A673 (cell line): ENCODE measurements around the gene BABAM1. TPM values are rescaled to one million over a fixed set of nuclear protein-coding genes. Genes with fewer than 3 reads are reported as not detected.

Source experiments
- BruUV-seq: library from RNA; stranded (reverse); fragments of 400-500 nt; replicated peaks from 2 replicates; lab custom pipeline; 2021; lab: Mats Ljungman, UMichigan
- CTCF ChIA-PET: fragments of 300-600 bp; sonication (Branson Sonifier 250); formaldehyde crosslinking; loops from one replicate; lab custom pipeline; 2022; ENCODE audit warnings: antibody characterized with exemption; lab: Charles Lee
- POLR2A ChIA-PET: fragments of 300-600 bp; sonication (Branson Sonifier 250); formaldehyde crosslinking; loops from one replicate; lab custom pipeline; 2022; ENCODE audit warnings: antibody characterized with exemption; ENCODE audit not compliant: low non-redundant PET; lab: Charles Lee
- DNase-seq: peaks from one replicate; pipeline ENCODE4 v3.0.0-alpha.2; 2015; ENCODE audit warnings: low spot score
- H3K27ac ChIP-seq: fragments of 200-600 bp; sonication (generic); 2 replicates; pipeline ENCODE4 v1.5.1; 2016; ENCODE audit warnings: mixed run types, low read depth, mild to moderate bottlenecking, mixed read lengths, antibody characterized with exemption, low read length; ENCODE audit not compliant: poor library complexity, severe bottlenecking
- H3K27me3 ChIP-seq: fragments of 200-600 bp; sonication (generic); replicated peaks from 2 replicates; pipeline ENCODE4 v1.6.1; 2017; ENCODE audit warnings: mixed run types, low read depth, mild to moderate bottlenecking, mixed read lengths, antibody characterized with exemption, low read length; ENCODE audit not compliant: insufficient read depth, poor library complexity
- H3K36me3 ChIP-seq: fragments of 200-600 bp; sonication (generic); 2 replicates; pipeline ENCODE4 v1.6.1; 2016; ENCODE audit warnings: mixed run types, mild to moderate bottlenecking, mixed read lengths, antibody characterized with exemption, low read length; ENCODE audit not compliant: insufficient read depth, poor library complexity, severe bottlenecking
- H3K4me1 ChIP-seq: fragments of 200-600 bp; sonication (generic); 2 replicates; pipeline ENCODE4 v1.6.1; 2017; ENCODE audit warnings: mixed run types, mild to moderate bottlenecking, mixed read lengths, antibody characterized with exemption, low read length; ENCODE audit not compliant: insufficient read depth, poor library complexity, severe bottlenecking
- H3K4me3 ChIP-seq: fragments of 200-600 bp; sonication (generic); 2 replicates; pipeline ENCODE4 v1.5.1; 2016; ENCODE audit warnings: low read depth, mixed run types, mild to moderate bottlenecking, mixed read lengths, low read length; ENCODE audit not compliant: poor library complexity, severe bottlenecking
- H3K9me3 ChIP-seq: fragments of 200-600 bp; sonication (generic); 2 replicates; pipeline ENCODE4 v1.6.1; 2016; ENCODE audit warnings: mixed run types, low read depth, mild to moderate bottlenecking, mixed read lengths, antibody characterized with exemption, low read length; ENCODE audit not compliant: poor library complexity, severe bottlenecking
- EZH2 ChIP-seq: fragments of 200-600 bp; sonication (generic); IDR thresholded peaks from 2 replicates; pipeline ENCODE4 v1.6.1; 2017; ENCODE audit warnings: borderline replicate concordance, low read depth, mild to moderate bottlenecking, mixed read lengths, antibody characterized with exemption, low read length; ENCODE audit not compliant: poor library complexity, severe bottlenecking
- intact Hi-C: fragments of 100-400 bp; cut with micrococcal nuclease; formaldehyde crosslinking; loops from one replicate; pipeline ENCODE4 v1.10.0; 2022; ENCODE audit not compliant: unreplicated experiment
- total RNA-seq: library from RNA; stranded (reverse); gene quantifications from 2 replicates; pipeline ENCODE4 v1.2.3, GENCODE V29; 2021
- TF ChIP-seq, protein P1 (sequence below): fragments of 300-800, 200-600 bp; sonication (generic); conservative IDR thresholded peaks from 2 replicates; pipeline ENCODE4 v1.5.1; 2017; ENCODE audit warnings: low read depth, mild to moderate bottlenecking, antibody characterized with exemption, low read length, moderate library complexity, mixed read lengths

Gene BABAM1
- total RNA-seq, 1 experiment from 2014 or later, result 147 TPM

- DNase-seq, result no peak
- H3K4me3 ChIP-seq, result no peak overlapping the region
- POLR2A ChIA-PET, result interaction anchor here (0.5 to 0.7 kb wide), 2 partner anchors 20 to 94 kb away, joined by 4 to 5 read pairs; no protein-coding TSS in a partner anchor
- H3K9me3 ChIP-seq, result no peaks in the 10 kb centered on the region
- no peaks in the 10 kb centered on the region for H3K36me3 ChIP-seq
- CTCF ChIA-PET, result no interaction called here
- BruUV-seq, result no TSS peak
- H3K27ac ChIP-seq, result no peak overlapping the region
- no peaks in the 10 kb centered on the region for H3K27me3 ChIP-seq
- intact Hi-C loops, result no loop called here
- no peaks in the 10 kb centered on the region for H3K4me1 ChIP-seq
- TF ChIP-seq EZH2, result no peak
- TF ChIP-seq, protein P1, sequence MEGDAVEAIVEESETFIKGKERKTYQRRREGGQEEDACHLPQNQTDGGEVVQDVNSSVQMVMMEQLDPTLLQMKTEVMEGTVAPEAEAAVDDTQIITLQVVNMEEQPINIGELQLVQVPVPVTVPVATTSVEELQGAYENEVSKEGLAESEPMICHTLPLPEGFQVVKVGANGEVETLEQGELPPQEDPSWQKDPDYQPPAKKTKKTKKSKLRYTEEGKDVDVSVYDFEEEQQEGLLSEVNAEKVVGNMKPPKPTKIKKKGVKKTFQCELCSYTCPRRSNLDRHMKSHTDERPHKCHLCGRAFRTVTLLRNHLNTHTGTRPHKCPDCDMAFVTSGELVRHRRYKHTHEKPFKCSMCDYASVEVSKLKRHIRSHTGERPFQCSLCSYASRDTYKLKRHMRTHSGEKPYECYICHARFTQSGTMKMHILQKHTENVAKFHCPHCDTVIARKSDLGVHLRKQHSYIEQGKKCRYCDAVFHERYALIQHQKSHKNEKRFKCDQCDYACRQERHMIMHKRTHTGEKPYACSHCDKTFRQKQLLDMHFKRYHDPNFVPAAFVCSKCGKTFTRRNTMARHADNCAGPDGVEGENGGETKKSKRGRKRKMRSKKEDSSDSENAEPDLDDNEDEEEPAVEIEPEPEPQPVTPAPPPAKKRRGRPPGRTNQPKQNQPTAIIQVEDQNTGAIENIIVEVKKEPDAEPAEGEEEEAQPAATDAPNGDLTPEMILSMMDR, result no peak
Measured at GRCh38 chr19:17255150-17255621, 12.1 kb upstream of the BABAM1 start.

GRCh38 chr19:17256130-17256529, 11.1 kb upstream of the BABAM1 start:
- no peak for DNase-seq
- TF ChIP-seq, protein P1, result no peak
- TF ChIP-seq EZH2, result no peak
- Histone ChIP-seq H3K4me1 (no peaks in the 10 kb centered on the region), H3K9me3 (no peaks in the 10 kb centered on the region), H3K27me3 (no peaks in the 10 kb centered on the region), H3K36me3 (no peaks in the 10 kb centered on the region), H3K4me3 (no peak overlapping the region), H3K27ac (no peak overlapping the region)
- no TSS peak for BruUV-seq
- CTCF ChIA-PET, result no interaction called here
- intact Hi-C loops, result no loop called here
- POLR2A ChIA-PET, result no interaction called here

DNA sequence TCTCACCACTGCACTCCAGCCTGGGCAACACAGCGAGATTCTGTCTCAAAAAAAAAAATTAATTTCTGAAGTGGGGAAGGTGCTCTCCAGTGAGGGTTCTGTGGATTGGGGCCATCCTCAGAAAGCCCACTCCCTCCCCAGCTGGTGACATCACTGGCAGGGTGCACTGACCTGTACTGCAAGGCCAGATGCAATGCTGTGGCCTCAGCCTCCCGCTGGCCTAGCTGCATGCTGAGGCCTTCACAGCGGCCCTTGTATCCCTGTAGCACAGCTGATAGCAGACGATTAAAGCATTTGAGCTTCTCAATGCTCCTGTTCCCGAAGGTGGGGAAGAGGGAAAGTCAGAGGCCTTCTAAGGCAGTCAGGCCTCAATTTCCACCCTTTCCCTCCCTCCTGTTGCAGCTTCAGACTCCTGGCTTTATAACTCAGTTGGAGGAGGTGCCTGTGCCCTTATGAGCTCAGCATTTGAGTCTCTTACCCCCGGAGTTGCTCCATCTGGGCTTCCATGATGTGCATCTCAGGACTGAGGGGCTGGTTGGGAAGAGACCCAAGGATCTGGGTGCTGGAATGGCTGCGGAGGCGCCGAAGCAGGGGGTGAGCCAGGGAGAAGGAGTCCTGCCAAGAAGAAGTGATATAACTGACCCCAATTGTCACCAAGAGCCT, 8.0 kb upstream of the BABAM1 start:
- no peaks in the 10 kb centered on the region for H3K36me3 ChIP-seq
- no peaks in the 10 kb centered on the region for H3K4me1 ChIP-seq
- POLR2A ChIA-PET, result no interaction called here
- no peak for DNase-seq
- H3K9me3 ChIP-seq, result no peaks in the 10 kb centered on the region
- TF ChIP-seq EZH2, result no peak
- TF ChIP-seq, protein P1, result no peak
- no peak overlapping the region for H3K27ac ChIP-seq
- CTCF ChIA-PET, result interaction anchor here (0.7 to 1.0 kb wide), 2 partner anchors 132 to 763 kb away, joined by 4 to 10 read pairs; no protein-coding TSS in a partner anchor
- no peak overlapping the region for H3K4me3 ChIP-seq
- no peaks in the 10 kb centered on the region for H3K27me3 ChIP-seq
- intact Hi-C loops, result no loop called here
- no TSS peak for BruUV-seq
